Ammon's horn (tissue), 1 donor: ENCODE measurements around the gene MRNIP.
"Not testable (repeated sequence)": the region's sequence is repeated elsewhere in the genome, so short reads cannot be mapped to it uniquely, and the experiment has no call there.

ENCODE experiments used
- DNase-seq: peaks from one replicate; pipeline ENCODE4 v3.0.0-alpha.2; 2016; ENCODE audit warnings: low spot score

Gene MRNIP

GRCh38 chr5:179792612-179793467 lies 65.8 kb downstream of the MRNIP start:
- DNase-seq = no peak

- DNase-seq = peak; percentile 55
Observed at GRCh38 chr5:179791881-179792611, 66.6 kb downstream of the MRNIP start.

GRCh38 chr5:179789278-179789677 lies 69.3 kb downstream of the MRNIP start:
- DNase-seq = not testable (repeated sequence)

- no peak for DNase-seq
Observed at GRCh38 chr5:179788193-179788854, 70.3 kb downstream of the MRNIP start.
